ENCODE data around the gene MAP2K4.

MAP2K4 gene

GRCh38 chr17:12089809-12090384, 69.2 kb downstream of the MAP2K4 start:
- no peak for DNase-seq (ENCODE audit: low read depth)

- DNase-seq (ENCODE audit: low read depth) = no peak
Observed at GRCh38 chr17:12094336-12094735, 73.7 kb downstream of the MAP2K4 start.

- no peak for DNase-seq (ENCODE audit: low read depth)
Observed at GRCh38 chr17:12095522-12095921, 74.8 kb downstream of the MAP2K4 start.

- DNase-seq (ENCODE audit: low read depth) = no peak
Observed at GRCh38 chr17:12097326-12097725, 76.6 kb downstream of the MAP2K4 start.

GRCh38 chr17:12098568-12098967, 77.9 kb downstream of the MAP2K4 start:
- DNase-seq (ENCODE audit: low read depth) = no peak

GRCh38 chr17:12099412-12099811, 78.7 kb downstream of the MAP2K4 start:
- DNase-seq (ENCODE audit: low read depth) = no peak

- DNase-seq (ENCODE audit: low read depth) = no peak
Observed at GRCh38 chr17:12104831-12105230, 84.2 kb downstream of the MAP2K4 start.

- DNase-seq (ENCODE audit: low read depth) = no peak
Observed at GRCh38 chr17:12107905-12108304, 87.2 kb downstream of the MAP2K4 start.

GRCh38 chr17:12110906-12111305, 90.2 kb downstream of the MAP2K4 start:
- no peak for DNase-seq (ENCODE audit: low read depth)

- no peak for DNase-seq (ENCODE audit: low read depth)
Observed at GRCh38 chr17:12113156-12113555, 92.5 kb downstream of the MAP2K4 start.

GRCh38 chr17:12114686-12115418, 94.2 kb downstream of the MAP2K4 start:
- no peak for DNase-seq (ENCODE audit: low read depth)

- DNase-seq (ENCODE audit: low read depth) = no peak
Observed at GRCh38 chr17:12116143-12116542, 95.5 kb downstream of the MAP2K4 start.

- no peak for DNase-seq (ENCODE audit: low read depth)
Observed at GRCh38 chr17:12118617-12119016, 97.9 kb downstream of the MAP2K4 start.

GRCh38 chr17:12122075-12122474, 101.4 kb downstream of the MAP2K4 start:
- DNase-seq (ENCODE audit: low read depth) = no peak

GRCh38 chr17:12127177-12127576, 106.5 kb downstream of the MAP2K4 start:
- DNase-seq (ENCODE audit: low read depth) = no peak

- no peak for DNase-seq (ENCODE audit: low read depth)
Observed at GRCh38 chr17:12127667-12128066, 107.0 kb downstream of the MAP2K4 start.

- DNase-seq (ENCODE audit: low read depth) = no peak
Observed at GRCh38 chr17:12128946-12129345, 108.3 kb downstream of the MAP2K4 start.

GRCh38 chr17:12133183-12133582, 112.5 kb downstream of the MAP2K4 start:
- DNase-seq (ENCODE audit: low read depth) = no peak

- no peak for DNase-seq (ENCODE audit: low read depth)
Observed at GRCh38 chr17:12134101-12134500, 113.4 kb downstream of the MAP2K4 start.

- no peak for DNase-seq (ENCODE audit: low read depth)
Observed at GRCh38 chr17:12134587-12134986, 113.9 kb downstream of the MAP2K4 start.

- no peak for DNase-seq (ENCODE audit: low read depth)
Observed at GRCh38 chr17:12136243-12136642, 115.6 kb downstream of the MAP2K4 start.

GRCh38 chr17:12136646-12137045, 116.0 kb downstream of the MAP2K4 start:
- DNase-seq (ENCODE audit: low read depth) = no peak

- DNase-seq (ENCODE audit: low read depth) = no peak
Observed at GRCh38 chr17:12137859-12138258, 117.2 kb downstream of the MAP2K4 start.

- no peak for DNase-seq (ENCODE audit: low read depth)
Observed at GRCh38 chr17:12140685-12141084, 120.0 kb downstream of the MAP2K4 start.

All from stimulated activated CD8-positive, alpha-beta memory T cell treated with anti-CD3 and anti-CD28 coated beads, Interleukin-15, amount 100 ng/mL, for 1 hour (primary cell).